Endometrial microvascular endothelial cells (primary cell): ENCODE measurements around the gene ATRIP. TPM values are rescaled to one million over a fixed set of nuclear protein-coding genes. Genes with fewer than 3 reads are reported as not detected.

Source experiments
- total RNA-seq: library from RNA; depleted of rRNA; stranded (reverse); fragments of >200 nt; gene quantifications from one replicate; pipeline ENCODE4 v1.2.3, GENCODE V29; 2015; ENCODE audit errors: inconsistent ontology term

Gene ATRIP
- total RNA-seq, 1 donor from 2014 or later = 10.7 TPM

Other genes starting within 250 kb of the ATRIP start
- not detected for gene CAMP, start 223.2 kb upstream of the ATRIP start, total RNA-seq
- 4.2 TPM for gene ZNF589, start 205.6 kb upstream of the ATRIP start, total RNA-seq
- 37.5 TPM for gene NME6, start 145.4 kb upstream of the ATRIP start, total RNA-seq
- not detected for gene SPINK8, start 113.1 kb upstream of the ATRIP start, total RNA-seq
- gene FBXW12, start 74.5 kb upstream of the ATRIP start, total RNA-seq = not detected
- gene PLXNB1, start 16.7 kb upstream of the ATRIP start, total RNA-seq = 12.2 TPM
- 20.8 TPM for gene CCDC51, start 6.6 kb upstream of the ATRIP start, total RNA-seq
- 329 TPM for gene TMA7, start 6.5 kb upstream of the ATRIP start, total RNA-seq
- gene SHISA5, start 57.4 kb downstream of the ATRIP start, total RNA-seq = 359 TPM
- 3.3 TPM for gene PFKFB4, start 110.1 kb downstream of the ATRIP start, total RNA-seq
- gene UCN2, start 117.0 kb downstream of the ATRIP start, total RNA-seq = not detected
- gene COL7A1, start 148.6 kb downstream of the ATRIP start, total RNA-seq = not detected
- gene UQCRC1, start 162.9 kb downstream of the ATRIP start, total RNA-seq = 355 TPM
- not detected for gene TMEM89, start 175.0 kb downstream of the ATRIP start, total RNA-seq
- 22.5 TPM for gene SLC26A6, start 188.7 kb downstream of the ATRIP start, total RNA-seq
- 1.0 TPM for gene CELSR3, start 216.1 kb downstream of the ATRIP start, total RNA-seq
- gene NCKIPSD, start 239.2 kb downstream of the ATRIP start, total RNA-seq = 16.7 TPM